ENCODE measurements around the gene SH3RF3.

Gene SH3RF3

GRCh38 chr2:109141006-109141600 lies 12.1 kb downstream of the SH3RF3 start:
- DNase-seq = no peak

GRCh38 chr2:109141727-109142283 lies 12.8 kb downstream of the SH3RF3 start:
- no peak for DNase-seq

DNA sequence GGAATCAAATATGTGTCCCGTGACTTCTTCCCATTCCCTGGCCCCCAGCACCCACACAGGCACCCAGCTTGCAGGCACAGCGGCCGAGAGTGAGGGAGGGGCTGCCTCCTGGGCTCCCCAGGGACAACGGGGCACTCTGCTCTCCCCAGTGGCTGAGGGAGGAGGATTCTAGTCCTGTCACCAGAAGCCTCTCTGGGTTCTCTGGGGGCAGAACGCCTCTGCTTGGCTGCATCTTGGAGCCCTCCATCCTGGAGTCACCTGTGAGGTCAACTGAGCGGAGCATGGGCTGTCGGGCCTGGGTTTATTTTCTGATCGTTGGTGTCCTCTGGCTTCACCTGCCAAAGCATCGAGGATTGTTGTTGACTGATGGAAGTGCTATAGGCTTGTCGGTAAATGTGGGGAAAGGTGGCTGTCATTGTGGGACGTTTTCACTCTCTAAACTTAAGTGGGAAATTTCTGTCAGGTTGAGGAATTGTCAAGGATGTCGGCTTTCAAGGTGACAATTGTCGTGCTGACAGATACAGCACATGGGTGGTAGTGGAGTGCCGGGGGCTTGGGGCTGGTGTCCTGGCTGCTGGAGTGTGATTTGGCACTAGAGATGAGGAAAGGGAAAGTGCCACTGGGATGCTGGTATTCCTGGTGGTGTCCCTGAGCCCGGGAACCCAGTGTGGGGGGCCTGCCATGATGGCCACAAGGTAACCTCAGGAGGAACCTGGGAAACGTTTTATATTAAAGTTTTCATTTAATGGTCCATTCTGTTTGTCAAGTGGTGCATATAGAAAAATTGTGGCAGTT lies 13.6 kb downstream of the SH3RF3 start:
- DNase-seq = no peak

DNA sequence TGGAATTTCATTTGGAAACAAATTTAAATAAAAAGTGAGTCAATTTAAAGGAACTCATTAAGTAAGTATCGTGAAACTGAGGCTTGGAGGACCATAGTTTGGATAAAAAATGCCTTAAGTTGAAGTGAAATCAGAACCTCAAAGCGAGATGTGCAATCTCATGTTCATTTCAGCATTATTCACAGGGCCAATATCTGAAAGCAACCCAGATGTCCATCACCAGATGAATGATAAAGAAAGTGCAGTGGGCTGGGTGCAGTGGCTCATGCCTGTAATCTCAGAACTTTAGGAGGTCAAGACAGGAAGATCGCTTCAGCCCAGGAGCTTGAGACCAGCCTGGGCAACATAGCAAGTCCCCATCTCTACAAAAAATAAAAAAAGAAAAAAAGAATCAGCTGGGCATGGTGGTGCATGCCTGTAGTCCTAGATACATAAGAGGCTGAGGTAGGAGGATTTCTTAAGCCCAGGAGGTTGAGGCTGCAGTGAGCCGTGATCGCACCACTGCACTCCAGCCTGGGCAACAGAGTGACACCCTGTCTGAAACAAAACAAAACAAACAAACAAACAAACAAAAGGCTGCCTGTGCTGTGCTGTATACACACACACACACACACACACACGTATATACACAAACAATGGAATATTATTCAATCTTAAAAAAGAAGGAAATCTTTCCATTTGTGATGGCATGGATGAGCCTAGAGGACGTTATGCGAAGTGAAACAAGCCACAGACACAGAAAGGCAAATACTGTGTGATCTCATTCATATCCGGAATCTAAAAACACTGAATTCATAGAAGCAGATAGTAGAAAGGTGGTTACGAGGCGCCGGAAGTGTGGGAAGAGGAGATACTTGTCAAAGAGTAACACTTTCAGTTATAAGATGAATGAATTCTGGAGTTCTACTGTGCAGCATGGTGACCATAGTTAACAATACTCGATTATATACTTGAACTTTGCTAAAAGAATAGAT lies 14.5 kb downstream of the SH3RF3 start:
- DNase-seq = no peak

- no peak for DNase-seq
These were observed 15.3 kb downstream of the SH3RF3 start for GRCh38 chr2:109144271-109144670.

DNA sequence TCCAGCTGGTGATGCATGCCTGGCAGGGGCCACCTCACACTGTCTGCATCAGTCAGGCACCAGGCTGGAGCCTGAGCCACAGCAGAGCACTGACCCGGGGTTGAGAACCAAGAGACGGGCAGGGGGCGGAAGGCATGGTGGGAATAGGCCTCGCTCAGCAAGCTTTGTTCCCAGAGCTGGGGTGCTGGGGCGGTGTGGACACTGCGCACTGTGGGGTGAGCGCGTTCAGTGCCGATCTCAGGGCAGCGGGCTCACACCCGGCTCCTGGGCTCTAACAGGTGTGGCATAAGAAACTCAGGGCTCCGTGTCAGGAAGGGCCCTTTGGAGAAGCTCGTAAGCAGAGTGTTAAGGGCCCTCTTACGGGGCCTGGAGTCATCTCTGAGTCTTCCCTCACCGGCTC lies 15.7 kb downstream of the SH3RF3 start:
- no peak for DNase-seq

- no peak for DNase-seq
These were observed 16.3 kb downstream of the SH3RF3 start for GRCh38 chr2:109145286-109145685.

GRCh38 chr2:109147405-109147804 lies 18.4 kb downstream of the SH3RF3 start:
- DNase-seq = no peak

DNA sequence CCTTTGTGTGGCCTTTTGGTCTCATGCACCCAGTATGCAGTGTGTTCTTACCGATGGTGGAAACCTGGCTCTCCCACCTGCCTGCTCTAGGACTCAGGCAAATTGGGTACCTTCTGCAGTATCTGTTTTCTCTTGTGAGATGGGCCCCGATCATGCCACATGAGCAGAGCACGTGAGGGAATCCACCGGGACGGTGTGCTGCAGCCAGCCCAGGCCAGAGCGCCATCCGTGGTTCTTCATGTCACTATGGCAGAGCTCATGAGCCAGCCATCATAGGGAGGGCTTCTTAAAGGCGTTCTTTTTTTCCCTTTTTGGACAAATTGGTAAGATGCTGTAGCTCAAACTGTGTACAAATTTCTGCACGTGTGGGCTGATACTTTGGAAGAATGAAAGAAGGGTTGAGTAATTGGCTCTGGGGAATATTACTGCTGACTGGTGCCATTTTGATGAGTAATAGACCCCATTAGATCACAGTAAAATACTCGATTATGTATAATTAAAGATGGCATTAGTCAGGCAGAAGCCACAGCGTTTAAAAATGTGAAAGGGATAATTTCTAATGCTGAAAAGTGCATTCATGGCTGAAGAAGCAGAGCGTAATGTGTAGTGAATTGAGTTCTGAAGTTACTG lies 19.2 kb downstream of the SH3RF3 start:
- no peak for DNase-seq

DNA sequence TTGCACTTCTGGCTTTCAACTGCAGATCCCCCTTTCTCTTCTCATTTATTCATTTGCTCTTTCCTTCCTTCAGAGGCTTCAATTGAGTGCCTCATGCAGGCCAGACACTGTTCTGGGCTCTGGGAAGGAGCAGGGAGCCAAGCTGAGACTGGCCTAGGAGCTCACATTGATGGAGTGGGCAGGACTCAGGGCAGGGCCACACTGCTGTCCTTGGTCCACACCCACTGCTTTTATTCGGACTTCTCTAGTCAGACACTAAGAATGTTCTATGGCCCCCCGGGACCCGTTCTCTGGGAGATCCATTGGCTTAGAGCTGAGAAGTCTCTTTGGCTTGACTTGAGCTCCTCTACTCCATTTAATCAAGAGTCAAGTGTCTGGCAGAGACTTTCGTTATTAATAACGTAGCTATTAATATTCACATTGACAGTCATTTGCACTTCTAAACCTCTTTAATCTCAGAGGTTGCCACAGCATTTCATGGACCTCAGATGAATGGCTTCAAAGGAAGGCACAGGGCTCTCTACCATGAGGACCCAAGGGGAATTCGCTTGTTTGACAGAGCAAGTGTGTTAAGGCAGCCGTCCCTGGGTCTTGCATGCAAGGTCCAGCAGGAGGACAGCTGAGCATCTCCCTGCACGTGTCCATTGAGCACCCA lies 20.1 kb downstream of the SH3RF3 start:
- no peak for DNase-seq

GRCh38 chr2:109150559-109150958 lies 21.6 kb downstream of the SH3RF3 start:
- no peak for DNase-seq

GRCh38 chr2:109151519-109151918 lies 22.5 kb downstream of the SH3RF3 start:
- no peak for DNase-seq

GRCh38 chr2:109153005-109153784 lies 24.2 kb downstream of the SH3RF3 start:
- DNase-seq = no peak

GRCh38 chr2:109153807-109154206 lies 24.8 kb downstream of the SH3RF3 start:
- DNase-seq = no peak

DNA sequence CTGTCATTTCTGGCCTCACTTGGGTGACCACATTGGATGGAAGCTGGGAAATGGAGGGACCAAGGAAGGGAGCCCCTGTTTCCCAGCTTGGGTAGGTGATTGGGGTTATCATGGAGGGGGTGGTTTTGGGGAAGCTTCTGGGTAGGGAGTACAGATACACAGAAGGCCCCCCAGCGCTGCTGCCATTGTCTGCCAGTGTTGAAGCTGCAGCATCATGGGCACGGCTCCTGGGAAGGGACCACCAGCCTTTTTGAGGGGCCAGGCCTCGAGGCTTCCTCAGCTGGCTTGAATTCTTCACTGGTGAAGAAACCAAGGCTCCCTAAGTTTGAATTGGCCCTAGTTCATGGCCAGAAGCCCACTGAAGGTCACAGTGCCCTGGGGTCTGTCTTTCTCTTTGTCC lies 25.2 kb downstream of the SH3RF3 start:
- no peak for DNase-seq

DNA sequence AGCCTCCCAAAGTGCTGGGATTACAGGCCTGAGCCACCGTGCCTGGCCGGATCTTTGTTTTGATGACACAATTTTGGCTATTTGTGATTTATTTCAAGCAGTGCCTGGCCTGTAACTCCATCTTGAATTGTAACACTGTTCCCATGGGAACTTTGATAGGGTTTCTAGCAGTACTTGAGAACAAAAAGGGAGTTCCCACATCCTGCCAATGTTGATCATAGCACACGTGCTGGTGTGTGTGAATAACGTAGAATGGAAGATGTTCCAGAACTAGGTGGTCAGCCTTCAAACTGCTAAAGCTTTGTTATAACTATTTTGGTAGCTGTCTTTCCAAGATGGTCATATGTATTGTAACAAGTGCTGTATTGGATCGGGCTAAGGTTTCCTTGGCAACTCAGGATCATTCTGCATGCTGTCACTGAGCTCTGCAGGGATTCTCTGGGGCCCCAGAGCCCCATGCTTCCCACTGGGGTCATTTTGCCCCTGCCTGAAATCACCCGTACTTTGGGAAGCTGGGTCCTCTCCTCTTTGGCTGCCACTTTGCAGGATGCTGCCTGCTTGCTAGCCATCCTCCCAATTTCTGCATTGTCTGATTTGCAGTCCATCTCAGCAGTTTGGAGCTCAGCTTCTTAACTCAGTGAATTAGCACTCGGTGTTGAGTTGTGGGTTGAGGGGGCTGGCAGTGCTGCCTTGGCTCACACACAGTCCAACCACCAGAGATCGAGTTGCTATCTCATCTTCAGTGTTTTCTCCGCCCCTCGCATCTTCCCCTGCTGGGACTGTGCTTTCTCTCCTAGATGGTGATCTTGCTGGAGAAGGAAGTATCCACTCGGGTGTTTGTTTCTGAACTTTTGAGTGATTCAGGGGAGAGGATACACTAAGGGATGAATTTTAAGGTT lies 26.8 kb downstream of the SH3RF3 start:
- DNase-seq = no peak

DNA sequence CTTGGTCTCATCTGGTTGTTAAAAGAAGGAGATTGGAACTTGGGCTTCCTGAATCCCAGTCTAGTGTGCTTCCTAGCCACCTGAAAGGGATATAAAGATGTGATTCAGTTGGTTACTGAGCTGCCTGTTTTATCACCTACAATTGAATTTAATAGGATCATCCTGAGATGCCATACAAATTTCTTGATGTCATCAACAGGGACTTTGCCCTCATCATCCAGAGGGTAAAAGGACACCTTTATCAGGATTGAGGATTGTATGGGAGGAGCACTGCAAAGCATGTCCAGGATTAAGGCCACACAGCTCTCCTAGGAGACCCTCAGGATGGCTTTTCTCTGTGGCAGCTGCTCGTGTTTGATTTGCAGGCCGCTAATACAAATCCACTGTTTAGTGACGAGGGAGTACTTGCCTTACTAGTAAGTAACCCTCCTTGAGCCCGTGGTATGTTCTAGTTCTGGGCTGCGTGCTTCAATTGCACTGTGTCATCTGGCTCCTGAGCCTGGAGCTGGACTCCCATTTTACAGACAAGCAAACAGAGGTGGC lies 28.6 kb downstream of the SH3RF3 start:
- DNase-seq = no peak

GRCh38 chr2:109158237-109158636 lies 29.2 kb downstream of the SH3RF3 start:
- DNase-seq = no peak

GRCh38 chr2:109159096-109159495 lies 30.1 kb downstream of the SH3RF3 start:
- DNase-seq = no peak

All from MV-4-11 (cell line).